ENCODE measurements around the gene ACP2. TPM values are rescaled to one million over a fixed set of nuclear protein-coding genes. Genes with fewer than 3 reads are reported as not detected.
A peak's percentile ranks its signal among the peaks of the same experiment; 100 is the strongest.

The ACP2 gene
- total RNA-seq, 1 experiment from 2014 or later: 39.9 TPM

GRCh38 chr11:47269002-47269828, 20.6 kb upstream of the ACP2 start:
- peak; percentile 90 for DNase-seq (ENCODE audit: low read depth)

- no peak for DNase-seq (ENCODE audit: low read depth)
Observed at GRCh38 chr11:47268448-47269001, 19.9 kb upstream of the ACP2 start.

- no peak for DNase-seq (ENCODE audit: low read depth)
Observed at GRCh38 chr11:47267876-47268275, 19.3 kb upstream of the ACP2 start.

- no peak for DNase-seq (ENCODE audit: low read depth)
Observed at GRCh38 chr11:47264521-47264920, 15.9 kb upstream of the ACP2 start.

GRCh38 chr11:47264119-47264518, 15.5 kb upstream of the ACP2 start:
- no peak for DNase-seq (ENCODE audit: low read depth)

GRCh38 chr11:47261291-47261800, 12.7 kb upstream of the ACP2 start:
- DNase-seq (ENCODE audit: low read depth): no peak

- no peak for DNase-seq (ENCODE audit: low read depth)
Observed at GRCh38 chr11:47260366-47260765, 11.8 kb upstream of the ACP2 start.

GRCh38 chr11:47259232-47259977, 10.8 kb upstream of the ACP2 start:
- DNase-seq (ENCODE audit: low read depth): no peak

GRCh38 chr11:47258317-47258902, 9.8 kb upstream of the ACP2 start:
- DNase-seq (ENCODE audit: low read depth): no peak

GRCh38 chr11:47257517-47258316, 9.1 kb upstream of the ACP2 start, which contains the start of gene NR1H3:
Gene NR1H3 (plus strand): TSS chr11:47257996. CDS start chr11:47259217, 1,221 bp downstream.
- peak; percentile 43 for DNase-seq (ENCODE audit: low read depth)

GRCh38 chr11:47257177-47257516, 8.5 kb upstream of the ACP2 start:
- DNase-seq (ENCODE audit: low read depth): no peak

GRCh38 chr11:47256374-47256773, 7.8 kb upstream of the ACP2 start:
- no peak for DNase-seq (ENCODE audit: low read depth)

GRCh38 chr11:47254386-47254785, 5.8 kb upstream of the ACP2 start:
- no peak for DNase-seq (ENCODE audit: low read depth)

- DNase-seq (ENCODE audit: low read depth): no peak
Observed at GRCh38 chr11:47253660-47254059, 5.0 kb upstream of the ACP2 start.

- DNase-seq (ENCODE audit: low read depth): no peak
Observed at GRCh38 chr11:47251751-47252150, 3.1 kb upstream of the ACP2 start.

GRCh38 chr11:47249378-47249715, 733 bp upstream of the ACP2 start:
- no peak for DNase-seq (ENCODE audit: low read depth)

GRCh38 chr11:47248304-47248663, 330 bp downstream of the ACP2 start:
- DNase-seq (ENCODE audit: low read depth): peak; percentile 31

GRCh38 chr11:47247502-47247901, 1.1 kb downstream of the ACP2 start:
- DNase-seq (ENCODE audit: low read depth): no peak

GRCh38 chr11:47245611-47246357, 2.8 kb downstream of the ACP2 start:
- DNase-seq (ENCODE audit: low read depth): no peak

GRCh38 chr11:47244448-47245350, 3.9 kb downstream of the ACP2 start:
- no peak for DNase-seq (ENCODE audit: low read depth)
